Osteocyte (in vitro differentiated cells): ENCODE data around the gene CRYL1. TPM values are rescaled to one million over a fixed set of nuclear protein-coding genes. Genes with fewer than 3 reads are reported as not detected.

Experiments used
- DNase-seq: peaks from one replicate; pipeline ENCODE4 v3.0.0; 2021; ENCODE audit warnings: mixed read lengths; ENCODE audit not compliant: unreplicated experiment; ENCODE audit errors: extremely low spot score
- H3K27ac Mint-ChIP-seq: one replicate; pipeline ENCODE4 v1.8.0; 2021; ENCODE audit warnings: mild to moderate bottlenecking, mixed read lengths; ENCODE audit not compliant: unreplicated experiment
- H3K27me3 Mint-ChIP-seq: one replicate; pipeline ENCODE4 v1.8.0; 2021; ENCODE audit warnings: mixed read lengths; ENCODE audit not compliant: unreplicated experiment
- H3K36me3 Mint-ChIP-seq: one replicate; pipeline ENCODE4 v1.8.0; 2021; ENCODE audit warnings: mixed read lengths; ENCODE audit not compliant: unreplicated experiment
- H3K4me1 Mint-ChIP-seq: one replicate; pipeline ENCODE4 v1.8.0; 2021; ENCODE audit warnings: mixed read lengths; ENCODE audit not compliant: unreplicated experiment
- H3K4me3 Mint-ChIP-seq: one replicate; pipeline ENCODE4 v1.8.0; 2021; ENCODE audit warnings: mild to moderate bottlenecking, moderate library complexity, mixed read lengths; ENCODE audit not compliant: unreplicated experiment
- H3K9me3 Mint-ChIP-seq: one replicate; pipeline ENCODE4 v1.8.0; 2021; ENCODE audit warnings: mixed read lengths; ENCODE audit not compliant: unreplicated experiment
- total RNA-seq: library from RNA; stranded (reverse); gene quantifications from 2 replicates; pipeline ENCODE4 v1.2.1, GENCODE V29; 2021
- TF ChIP-seq, protein P1 (sequence below): fragments of 200-600 bp; sonication (generic); IDR thresholded peaks from 2 replicates; pipeline ENCODE4 v1.5.0; 2021; ENCODE audit warnings: antibody characterized with exemption, mild to moderate bottlenecking, moderate library complexity

Gene CRYL1
- total RNA-seq, 1 donor from 2014 or later = 22.5 TPM

DNA sequence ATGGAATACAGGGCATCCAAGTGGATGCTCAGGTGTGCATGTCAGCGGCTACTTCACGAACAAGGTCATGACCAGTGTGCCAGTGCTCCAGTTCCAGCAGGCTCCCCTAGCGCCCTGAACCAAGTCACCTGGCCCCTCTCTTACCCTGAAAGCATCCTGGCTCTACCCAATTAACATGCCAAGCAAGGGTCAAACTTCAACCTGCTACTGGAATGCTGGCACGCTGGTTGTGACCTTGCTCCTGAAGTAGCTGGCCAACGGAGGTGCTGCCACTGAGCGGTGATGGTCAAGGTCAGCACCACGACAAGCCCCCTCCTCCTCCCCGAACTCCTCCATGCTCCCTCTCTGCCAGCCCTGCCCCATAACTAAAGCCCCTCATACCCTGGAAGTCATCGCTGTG, 96.0 kb downstream of the CRYL1 start:
- Mint-ChIP-seq H3K4me3 (no peak overlapping the region), H3K9me3 (no peaks in the 10 kb centered on the region), H3K4me1 (no peaks in the 10 kb centered on the region), H3K36me3 (no peaks in the 10 kb centered on the region), H3K27me3 (no peaks in the 10 kb centered on the region), H3K27ac (no peak overlapping the region)
- TF ChIP-seq, protein P1, sequence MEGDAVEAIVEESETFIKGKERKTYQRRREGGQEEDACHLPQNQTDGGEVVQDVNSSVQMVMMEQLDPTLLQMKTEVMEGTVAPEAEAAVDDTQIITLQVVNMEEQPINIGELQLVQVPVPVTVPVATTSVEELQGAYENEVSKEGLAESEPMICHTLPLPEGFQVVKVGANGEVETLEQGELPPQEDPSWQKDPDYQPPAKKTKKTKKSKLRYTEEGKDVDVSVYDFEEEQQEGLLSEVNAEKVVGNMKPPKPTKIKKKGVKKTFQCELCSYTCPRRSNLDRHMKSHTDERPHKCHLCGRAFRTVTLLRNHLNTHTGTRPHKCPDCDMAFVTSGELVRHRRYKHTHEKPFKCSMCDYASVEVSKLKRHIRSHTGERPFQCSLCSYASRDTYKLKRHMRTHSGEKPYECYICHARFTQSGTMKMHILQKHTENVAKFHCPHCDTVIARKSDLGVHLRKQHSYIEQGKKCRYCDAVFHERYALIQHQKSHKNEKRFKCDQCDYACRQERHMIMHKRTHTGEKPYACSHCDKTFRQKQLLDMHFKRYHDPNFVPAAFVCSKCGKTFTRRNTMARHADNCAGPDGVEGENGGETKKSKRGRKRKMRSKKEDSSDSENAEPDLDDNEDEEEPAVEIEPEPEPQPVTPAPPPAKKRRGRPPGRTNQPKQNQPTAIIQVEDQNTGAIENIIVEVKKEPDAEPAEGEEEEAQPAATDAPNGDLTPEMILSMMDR = no peak
- DNase-seq = no peak

DNA sequence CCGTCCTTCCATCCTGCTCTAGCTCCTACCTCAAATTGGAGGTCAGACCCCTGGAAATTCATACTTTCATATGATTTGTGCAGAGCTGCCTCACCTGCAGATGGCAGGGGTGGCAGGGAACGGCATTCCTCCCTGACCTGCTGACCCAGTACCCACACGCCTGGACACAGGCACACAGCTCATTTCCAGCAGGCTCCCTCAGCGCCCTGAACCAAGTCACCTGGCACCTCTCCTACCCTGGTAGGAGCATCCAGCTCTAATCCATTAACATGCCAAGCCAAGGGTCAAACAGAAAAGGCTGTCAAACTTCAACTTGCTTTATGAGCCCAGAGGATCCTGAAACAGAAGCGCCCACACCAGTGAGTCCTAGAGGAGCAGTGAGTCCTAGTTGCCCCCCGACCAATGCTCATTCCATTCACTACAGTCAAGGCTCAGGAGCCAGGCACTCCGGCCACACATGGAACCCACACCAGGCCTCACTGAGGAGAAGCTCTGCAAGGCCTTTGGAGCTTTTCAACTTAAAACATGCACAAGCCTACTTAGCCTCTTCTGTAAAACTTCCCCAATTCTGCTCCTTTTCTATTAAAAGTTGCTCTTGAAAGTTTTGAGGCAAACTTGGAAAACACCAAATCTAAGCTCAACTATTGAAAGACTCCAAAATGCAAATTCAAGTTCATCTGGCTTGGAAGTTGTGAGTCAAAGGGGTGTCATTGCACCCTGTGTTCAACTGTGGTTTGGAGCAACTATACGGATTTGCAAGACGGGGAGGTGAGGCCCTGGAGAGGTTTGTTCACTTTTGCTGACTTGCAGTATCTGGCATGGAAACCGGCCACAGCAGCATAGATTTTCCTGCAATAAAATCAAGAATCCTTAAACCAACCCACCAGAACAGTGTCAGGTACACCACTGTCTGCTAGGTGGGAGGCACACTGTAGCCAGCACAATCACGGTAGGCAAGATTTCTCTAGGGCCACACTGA, 96.7 kb downstream of the CRYL1 start:
- H3K9me3 Mint-ChIP-seq = no peaks in the 10 kb centered on the region
- no peaks in the 10 kb centered on the region for H3K36me3 Mint-ChIP-seq
- H3K4me1 Mint-ChIP-seq = no peaks in the 10 kb centered on the region
- H3K4me3 Mint-ChIP-seq = no peak overlapping the region
- TF ChIP-seq, protein P1 = no peak
- H3K27me3 Mint-ChIP-seq = no peaks in the 10 kb centered on the region
- DNase-seq = no peak
- H3K27ac Mint-ChIP-seq = no peak overlapping the region

DNA sequence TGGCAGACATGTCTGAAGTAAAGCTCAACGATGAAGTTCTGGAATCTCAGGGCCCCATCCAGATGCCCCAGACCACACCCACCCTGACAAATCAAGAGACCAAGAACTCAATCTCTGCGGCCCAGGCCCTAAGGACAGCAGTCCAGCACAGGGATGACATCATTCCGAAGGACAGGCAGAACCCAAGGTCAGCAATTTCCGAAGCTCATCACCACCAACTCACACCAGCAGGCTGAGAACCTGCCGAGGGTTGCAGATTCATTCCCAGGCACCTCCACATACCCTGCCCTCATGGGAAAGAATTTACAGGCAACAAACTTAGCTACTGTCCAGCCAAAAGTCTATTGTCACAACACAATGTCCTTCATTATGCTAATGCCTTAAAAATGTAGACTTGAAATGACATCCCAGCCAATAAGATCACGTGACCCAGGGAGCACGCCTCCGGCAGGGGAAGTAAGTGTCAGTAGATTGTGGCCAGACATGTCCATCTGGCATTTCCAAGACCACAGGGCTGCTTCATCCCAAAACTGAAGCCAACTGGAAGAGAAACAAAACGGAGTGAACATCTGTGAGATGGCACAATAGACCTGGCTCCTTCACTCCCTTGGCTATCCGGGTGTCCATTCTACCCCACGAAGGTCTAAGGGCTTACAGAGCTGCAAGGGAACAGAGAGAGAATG, 98.8 kb downstream of the CRYL1 start:
- H3K9me3 Mint-ChIP-seq = no peaks in the 10 kb centered on the region
- no peak overlapping the region for H3K27ac Mint-ChIP-seq
- H3K4me1 Mint-ChIP-seq = no peaks in the 10 kb centered on the region
- no peak for DNase-seq
- no peak overlapping the region for H3K4me3 Mint-ChIP-seq
- no peaks in the 10 kb centered on the region for H3K27me3 Mint-ChIP-seq
- no peaks in the 10 kb centered on the region for H3K36me3 Mint-ChIP-seq
- TF ChIP-seq, protein P1 = no peak

DNA sequence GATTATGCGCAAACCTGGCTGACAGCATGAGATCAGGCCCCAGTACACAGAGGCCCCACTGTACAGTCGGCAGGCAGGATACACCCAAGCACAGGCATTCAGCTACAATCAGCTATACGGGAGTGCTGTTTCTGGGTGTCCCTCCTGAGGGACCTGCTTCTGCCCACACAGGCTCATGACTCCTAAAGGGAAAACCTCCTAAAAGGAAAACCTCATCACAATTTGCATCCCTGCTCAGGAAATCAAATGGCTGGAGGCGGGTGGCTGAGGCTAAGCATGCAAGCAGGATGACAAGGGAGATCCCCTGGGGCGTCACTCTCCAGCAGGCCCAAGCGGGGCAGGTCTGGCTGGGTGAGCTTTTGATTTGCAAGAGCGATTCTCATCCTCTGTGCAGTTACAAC, 99.8 kb downstream of the CRYL1 start:
- H3K4me3 Mint-ChIP-seq = no peak overlapping the region
- H3K9me3 Mint-ChIP-seq = no peaks in the 10 kb centered on the region
- no peaks in the 10 kb centered on the region for H3K36me3 Mint-ChIP-seq
- H3K4me1 Mint-ChIP-seq = peaks cover 2% of the 10 kb centered on the region
- TF ChIP-seq, protein P1 = no peak
- H3K27me3 Mint-ChIP-seq = no peaks in the 10 kb centered on the region
- no peak overlapping the region for H3K27ac Mint-ChIP-seq
- no peak for DNase-seq

DNA sequence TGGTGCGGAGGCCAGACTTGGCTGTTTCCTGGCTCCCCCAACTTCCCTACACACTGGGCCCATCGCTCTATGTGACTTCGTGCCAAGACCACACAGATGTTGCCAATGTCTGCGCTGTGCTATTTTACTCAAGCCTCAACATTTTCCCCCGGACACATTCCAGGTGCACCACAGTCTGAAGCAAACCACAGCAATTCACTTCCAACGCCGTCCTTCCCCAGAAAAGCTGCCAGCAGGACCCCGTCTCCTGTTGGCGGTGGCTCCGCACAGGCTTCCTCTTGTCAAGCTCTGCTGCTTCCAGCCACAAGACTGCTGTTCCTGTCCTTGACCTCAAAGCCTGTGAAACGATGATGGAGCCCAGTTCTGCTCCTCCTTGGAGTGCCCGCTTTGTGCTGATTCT, 100.7 kb downstream of the CRYL1 start:
- H3K27ac Mint-ChIP-seq = no peak overlapping the region

More for the DNA sequence above, 100.7 kb downstream of the CRYL1 start:
- TF ChIP-seq, protein P1 = no peak
- H3K4me3 Mint-ChIP-seq = no peak overlapping the region
- no peaks in the 10 kb centered on the region for H3K36me3 Mint-ChIP-seq
- H3K9me3 Mint-ChIP-seq = no peaks in the 10 kb centered on the region
- no peaks in the 10 kb centered on the region for H3K27me3 Mint-ChIP-seq
- no peak for DNase-seq
- peaks cover 8% of the 10 kb centered on the region for H3K4me1 Mint-ChIP-seq
